HG02852 (cell line): ENCODE measurements around the gene TRMT112.
A peak's percentile ranks its signal among the peaks of the same experiment; 100 is the strongest.

Experiments
- ATAC-seq: cut with Tn5 transposase; IDR thresholded peaks from one replicate; pipeline ENCODE4 v1.9.1; 2021; ENCODE audit warnings: mild to moderate bottlenecking, moderate library complexity; ENCODE audit not compliant: unreplicated experiment

The TRMT112 gene

GRCh38 chr11:64317325-64317960, at the start of gene TRMT112:
TRMT112 (minus strand) TSS chr11:64317559; CDS start chr11:64317526, 33 bp downstream.
- ATAC-seq: peak; percentile 68

GRCh38 chr11:64366751-64367150, 49.4 kb upstream of the TRMT112 start:
- ATAC-seq: no peak

DNA sequence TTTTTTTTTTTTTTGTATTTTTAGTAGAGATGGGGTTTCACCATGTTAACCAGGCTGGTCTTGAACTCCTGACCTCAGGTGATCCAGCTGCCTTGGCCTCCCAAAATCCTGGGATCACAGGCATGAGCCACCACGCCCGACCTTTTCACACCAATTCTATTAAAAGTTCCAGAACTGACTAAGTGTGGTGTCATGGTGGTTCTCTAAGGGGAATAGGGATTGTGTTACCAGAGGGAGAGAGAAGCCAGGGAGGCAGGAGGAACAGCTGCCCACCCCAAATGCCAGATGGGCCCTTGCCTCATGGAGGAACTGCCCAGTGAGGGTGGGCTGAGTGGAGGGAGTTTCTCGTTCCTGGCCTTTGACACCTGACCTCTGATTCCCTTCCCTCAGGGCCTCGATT, 47.6 kb upstream of the TRMT112 start:
- ATAC-seq: no peak

DNA sequence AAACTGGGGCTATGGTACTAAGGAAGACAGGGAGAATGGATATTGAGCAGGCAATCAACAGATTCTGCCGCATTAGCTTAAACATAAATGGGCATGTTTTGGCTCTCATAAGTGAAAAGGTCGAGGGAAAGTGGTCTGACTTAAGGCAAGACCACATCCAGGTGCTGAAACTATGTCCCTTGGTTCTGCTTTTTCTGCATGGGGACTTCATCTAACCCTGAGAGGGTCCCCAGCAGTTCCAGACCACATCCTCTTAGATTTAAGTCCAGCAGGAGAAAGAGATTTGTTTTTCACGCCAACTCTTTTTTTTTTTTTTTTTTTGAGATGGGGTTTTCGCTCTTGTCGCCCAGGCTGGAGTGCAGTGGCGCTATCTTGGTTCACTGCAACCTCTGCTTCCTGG, 47.1 kb upstream of the TRMT112 start:
- no peak for ATAC-seq

DNA sequence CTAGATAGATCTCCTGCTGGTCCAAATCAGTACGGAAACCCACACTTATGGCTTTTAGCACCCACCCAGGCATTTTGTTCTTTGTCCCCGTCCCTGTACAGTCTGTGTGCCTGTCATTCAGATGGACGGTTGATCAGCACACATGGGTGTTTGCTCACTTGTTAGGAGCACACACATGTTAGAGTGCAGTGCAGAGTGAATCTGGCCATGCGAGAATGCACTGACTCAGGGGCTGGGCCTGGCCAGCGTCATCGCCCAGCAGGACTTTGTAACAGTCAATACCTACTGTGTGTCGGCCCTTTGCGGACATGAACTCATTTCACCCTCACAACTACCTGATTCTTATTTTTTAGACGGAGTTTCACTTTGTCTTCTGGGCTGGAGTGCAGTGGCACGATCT, 45.0 kb upstream of the TRMT112 start:
- ATAC-seq: no peak

GRCh38 chr11:64361659-64362058, 44.3 kb upstream of the TRMT112 start:
- no peak for ATAC-seq

GRCh38 chr11:64360448-64360921, 43.1 kb upstream of the TRMT112 start:
- ATAC-seq: no peak

- ATAC-seq: no peak
Measured at GRCh38 chr11:64359712-64360445, 42.5 kb upstream of the TRMT112 start.

GRCh38 chr11:64358907-64359711, 41.8 kb upstream of the TRMT112 start, which contains the start of gene RPS6KA4:
RPS6KA4 (plus strand) TSS chr11:64359162; CDS start chr11:64359236, 74 bp downstream.
- peak; percentile 63 for ATAC-seq

DNA sequence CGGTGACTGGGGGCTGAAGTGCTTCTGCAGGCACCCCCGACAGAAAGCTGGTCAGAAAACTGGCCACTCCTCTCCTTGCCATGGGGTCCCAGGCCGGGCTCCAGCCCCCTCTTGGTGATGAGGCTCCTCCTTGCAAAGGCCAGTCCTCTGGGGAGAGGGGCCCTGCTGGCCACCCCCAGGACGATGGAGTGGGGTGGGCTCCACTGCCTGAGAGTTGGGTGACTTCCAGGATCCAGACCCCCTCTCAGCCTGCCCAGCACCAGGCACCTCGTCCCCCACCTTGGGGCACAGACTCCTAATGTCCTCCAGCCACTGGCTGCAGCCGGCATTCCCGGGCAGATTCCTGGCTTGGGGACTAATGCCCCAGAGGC, 41.2 kb upstream of the TRMT112 start:
- ATAC-seq: no peak

GRCh38 chr11:64357904-64358535, 40.7 kb upstream of the TRMT112 start:
- ATAC-seq: no peak

DNA sequence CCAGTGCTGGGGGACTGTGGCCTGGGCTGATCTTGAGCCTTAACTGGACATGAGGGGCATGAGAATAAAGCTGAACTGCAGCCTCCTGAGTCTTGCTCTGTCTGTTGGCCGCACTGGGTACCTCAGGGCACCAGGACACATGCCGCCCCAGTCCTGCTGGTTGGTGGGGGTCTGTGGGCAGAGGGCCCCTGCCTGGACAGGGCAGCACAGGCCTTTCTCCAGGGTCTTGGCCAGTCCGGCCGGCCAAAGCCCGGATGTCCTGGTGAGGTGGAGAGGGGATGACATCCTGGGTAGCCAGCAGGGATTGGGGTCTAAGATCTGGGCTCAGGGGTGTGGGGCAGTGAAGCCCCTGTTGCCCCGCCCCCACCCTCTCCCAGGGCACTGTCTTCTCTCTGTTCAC, 40.1 kb upstream of the TRMT112 start:
- no peak for ATAC-seq

- ATAC-seq: no peak
Measured at GRCh38 chr11:64356498-64357411, 39.4 kb upstream of the TRMT112 start.

DNA sequence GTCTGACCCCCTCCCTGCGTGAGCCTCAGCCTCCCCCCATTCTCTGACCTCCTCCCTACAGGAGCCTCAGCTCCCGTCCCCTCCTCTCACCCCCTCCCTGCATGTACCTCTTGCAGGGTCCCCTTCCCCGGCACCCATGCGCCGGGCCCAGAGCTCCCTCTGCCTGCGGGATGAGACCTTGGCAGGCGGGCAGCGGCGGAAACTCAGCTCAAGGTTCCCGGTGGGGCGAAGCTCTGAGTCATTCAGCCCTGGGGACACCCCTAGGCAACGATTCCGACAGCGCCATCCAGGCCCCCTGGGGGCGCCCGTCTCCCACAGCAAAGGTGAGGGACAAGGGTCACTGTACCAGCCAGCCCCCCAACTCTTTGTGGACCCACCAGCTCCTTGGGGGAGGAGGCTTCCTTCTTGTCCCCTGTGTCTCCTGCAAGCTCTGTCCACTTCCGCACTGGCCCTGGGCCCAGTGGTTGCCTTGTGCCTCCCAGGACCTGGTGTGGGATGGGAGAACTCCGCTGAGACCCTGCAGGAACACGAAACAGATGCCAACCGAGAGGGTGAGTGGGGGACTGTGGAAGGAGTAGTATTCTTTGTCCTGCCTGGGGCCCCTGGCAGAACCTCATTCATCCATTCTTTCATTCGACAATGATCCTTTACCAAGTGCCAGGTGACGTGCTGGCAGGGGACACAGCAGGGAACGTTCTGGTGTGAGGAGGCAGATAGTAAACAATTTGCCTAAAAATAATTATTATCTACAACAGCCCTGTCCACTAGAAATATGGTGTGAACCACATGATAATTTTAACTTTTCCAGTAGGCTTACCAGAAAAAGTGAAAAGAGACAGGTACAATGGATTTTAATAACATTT, 38.0 kb upstream of the TRMT112 start:
- no peak for ATAC-seq

- ATAC-seq: no peak
Measured at GRCh38 chr11:64353715-64354506, 36.6 kb upstream of the TRMT112 start.

DNA sequence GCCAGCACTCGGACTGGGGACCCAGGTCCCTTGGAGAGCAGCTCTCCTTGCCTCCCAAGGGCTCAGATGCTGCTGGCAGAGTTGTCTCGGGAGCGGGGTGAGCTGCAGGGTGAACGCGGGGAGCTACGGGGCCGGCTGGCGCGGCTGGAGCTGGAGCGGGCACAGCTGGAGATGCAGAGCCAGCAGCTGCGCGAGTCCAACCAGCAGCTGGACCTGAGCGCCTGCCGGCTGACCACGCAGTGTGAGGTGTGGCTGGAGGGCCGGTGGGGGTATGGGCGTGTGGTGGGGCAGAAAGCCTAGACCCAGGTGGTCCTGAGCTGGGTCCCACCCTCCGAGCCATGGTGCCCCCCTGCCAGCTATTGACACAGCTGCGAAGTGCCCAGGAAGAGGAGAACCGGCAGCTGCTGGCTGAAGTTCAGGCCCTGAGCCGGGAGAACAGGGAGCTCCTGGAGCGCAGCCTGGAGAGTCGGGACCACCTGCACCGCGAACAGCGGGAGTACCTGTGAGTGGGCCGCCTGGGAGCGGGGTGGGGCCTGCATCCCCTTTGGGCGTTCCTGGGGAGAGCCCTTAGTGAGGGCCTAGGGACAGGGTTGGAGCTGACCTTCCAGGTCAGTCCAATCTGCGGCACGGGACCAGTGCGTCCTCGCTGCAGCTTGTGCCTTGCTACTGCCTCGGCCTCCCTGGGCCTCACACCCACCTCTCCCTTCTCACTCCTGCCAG, 35.8 kb upstream of the TRMT112 start:
- no peak for ATAC-seq

GRCh38 chr11:64352099-64352994, 35.0 kb upstream of the TRMT112 start:
- no peak for ATAC-seq
